ENCODE results near the gene ASB15. TPM values are rescaled to one million over a fixed set of nuclear protein-coding genes. Genes with fewer than 3 reads are reported as not detected.

ASB15 gene
- total RNA-seq, 1 donor from 2014 or later: not detected

DNA sequence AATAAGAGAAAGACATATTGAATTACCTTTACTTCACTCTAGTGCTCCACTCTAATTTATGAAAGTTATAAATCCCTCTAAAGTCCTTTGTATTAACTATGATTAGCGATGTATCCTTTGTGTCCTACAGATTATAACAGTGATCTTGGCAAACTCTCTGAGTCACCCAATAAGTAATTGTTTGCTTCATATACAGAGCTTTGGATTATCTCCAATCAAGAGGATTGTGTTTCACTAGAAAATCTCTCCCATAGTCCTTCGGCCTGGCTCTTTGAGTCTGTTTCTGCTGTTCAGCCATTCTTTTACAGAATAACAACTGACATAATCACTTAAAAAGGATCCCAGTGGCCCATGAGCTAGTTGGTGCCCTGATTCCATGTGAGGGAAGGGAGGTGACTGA is 63.5 kb downstream of the ASB15 start:
- peaks cover 2% of the 10 kb centered on the region for H3K27me3 Mint-ChIP-seq (ENCODE audit: unreplicated experiment)
- TF ChIP-seq, protein P1, sequence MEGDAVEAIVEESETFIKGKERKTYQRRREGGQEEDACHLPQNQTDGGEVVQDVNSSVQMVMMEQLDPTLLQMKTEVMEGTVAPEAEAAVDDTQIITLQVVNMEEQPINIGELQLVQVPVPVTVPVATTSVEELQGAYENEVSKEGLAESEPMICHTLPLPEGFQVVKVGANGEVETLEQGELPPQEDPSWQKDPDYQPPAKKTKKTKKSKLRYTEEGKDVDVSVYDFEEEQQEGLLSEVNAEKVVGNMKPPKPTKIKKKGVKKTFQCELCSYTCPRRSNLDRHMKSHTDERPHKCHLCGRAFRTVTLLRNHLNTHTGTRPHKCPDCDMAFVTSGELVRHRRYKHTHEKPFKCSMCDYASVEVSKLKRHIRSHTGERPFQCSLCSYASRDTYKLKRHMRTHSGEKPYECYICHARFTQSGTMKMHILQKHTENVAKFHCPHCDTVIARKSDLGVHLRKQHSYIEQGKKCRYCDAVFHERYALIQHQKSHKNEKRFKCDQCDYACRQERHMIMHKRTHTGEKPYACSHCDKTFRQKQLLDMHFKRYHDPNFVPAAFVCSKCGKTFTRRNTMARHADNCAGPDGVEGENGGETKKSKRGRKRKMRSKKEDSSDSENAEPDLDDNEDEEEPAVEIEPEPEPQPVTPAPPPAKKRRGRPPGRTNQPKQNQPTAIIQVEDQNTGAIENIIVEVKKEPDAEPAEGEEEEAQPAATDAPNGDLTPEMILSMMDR (IDR thresholded peaks at IDR 0.05; ENCODE audit: partially characterized antibody, unreplicated experiment): no peak
- peaks cover 1% of the 10 kb centered on the region for H3K9me3 Mint-ChIP-seq (ENCODE audit: unreplicated experiment)
- H3K36me3 Mint-ChIP-seq (ENCODE audit: unreplicated experiment): no peaks in the 10 kb centered on the region
- H3K27ac Mint-ChIP-seq (ENCODE audit: unreplicated experiment): no peak overlapping the region
- no peak for DNase-seq
- peaks cover 4% of the 10 kb centered on the region for H3K4me1 Mint-ChIP-seq (ENCODE audit: low read depth, unreplicated experiment)
- H3K4me3 Mint-ChIP-seq (ENCODE audit: unreplicated experiment): no peak overlapping the region

DNA sequence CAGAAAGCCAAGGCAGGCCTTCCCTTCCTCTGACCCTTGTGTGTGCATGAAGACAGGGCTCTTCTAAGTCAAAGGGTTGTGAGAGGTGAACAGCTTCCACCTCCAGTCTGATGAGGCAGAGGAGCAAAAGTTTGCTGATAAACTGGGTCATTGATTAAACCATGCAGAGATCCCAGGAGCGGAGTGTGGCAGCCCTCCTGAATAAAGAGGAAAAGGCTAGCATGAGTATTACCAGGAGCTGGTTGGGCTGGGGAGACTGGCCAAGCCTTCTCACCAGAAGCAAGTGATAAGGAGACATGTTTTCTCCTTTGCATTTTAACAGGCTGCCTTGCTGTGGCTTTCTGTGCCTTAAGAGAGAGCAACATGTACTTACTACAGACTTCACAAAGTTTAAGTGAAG is 64.3 kb downstream of the ASB15 start:
- no peak overlapping the region for H3K27ac Mint-ChIP-seq (ENCODE audit: unreplicated experiment)
- H3K4me3 Mint-ChIP-seq (ENCODE audit: unreplicated experiment): no peak overlapping the region
- peaks cover 2% of the 10 kb centered on the region for H3K27me3 Mint-ChIP-seq (ENCODE audit: unreplicated experiment)
- H3K4me1 Mint-ChIP-seq (ENCODE audit: low read depth, unreplicated experiment): no peaks in the 10 kb centered on the region
- H3K9me3 Mint-ChIP-seq (ENCODE audit: unreplicated experiment): peaks cover 1% of the 10 kb centered on the region
- no peak for DNase-seq
- TF ChIP-seq, protein P1 (IDR thresholded peaks at IDR 0.05; ENCODE audit: partially characterized antibody, unreplicated experiment): no peak
- H3K36me3 Mint-ChIP-seq (ENCODE audit: unreplicated experiment): no peaks in the 10 kb centered on the region

DNA sequence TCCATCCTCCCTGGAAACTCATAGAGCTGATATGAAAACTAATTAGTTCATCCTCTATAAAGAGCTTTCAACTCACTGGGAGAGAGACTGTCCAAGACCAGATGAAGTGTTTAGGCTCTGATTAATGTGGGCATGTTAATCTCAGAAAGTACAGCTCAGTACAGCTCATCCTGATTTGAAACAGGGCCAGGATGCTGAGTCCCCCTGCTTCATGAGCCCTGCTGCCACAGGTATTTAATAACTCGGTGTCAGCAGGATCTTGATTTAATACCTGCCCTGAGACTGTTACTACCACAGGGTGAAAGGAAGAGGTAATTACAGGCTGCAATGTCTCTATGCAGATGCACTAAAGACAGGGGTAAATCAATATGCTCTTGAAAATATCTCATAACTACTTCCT is 64.9 kb downstream of the ASB15 start:
- Mint-ChIP-seq H3K36me3 (ENCODE audit: unreplicated experiment) (no peaks in the 10 kb centered on the region), H3K4me3 (ENCODE audit: unreplicated experiment) (no peak overlapping the region), H3K27me3 (ENCODE audit: unreplicated experiment) (peaks cover 4% of the 10 kb centered on the region), H3K27ac (ENCODE audit: unreplicated experiment) (no peak overlapping the region), H3K4me1 (ENCODE audit: low read depth, unreplicated experiment) (no peaks in the 10 kb centered on the region), H3K9me3 (ENCODE audit: unreplicated experiment) (peaks cover 1% of the 10 kb centered on the region)
- TF ChIP-seq, protein P1 (IDR thresholded peaks at IDR 0.05; ENCODE audit: partially characterized antibody, unreplicated experiment): no peak
- DNase-seq: no peak

DNA sequence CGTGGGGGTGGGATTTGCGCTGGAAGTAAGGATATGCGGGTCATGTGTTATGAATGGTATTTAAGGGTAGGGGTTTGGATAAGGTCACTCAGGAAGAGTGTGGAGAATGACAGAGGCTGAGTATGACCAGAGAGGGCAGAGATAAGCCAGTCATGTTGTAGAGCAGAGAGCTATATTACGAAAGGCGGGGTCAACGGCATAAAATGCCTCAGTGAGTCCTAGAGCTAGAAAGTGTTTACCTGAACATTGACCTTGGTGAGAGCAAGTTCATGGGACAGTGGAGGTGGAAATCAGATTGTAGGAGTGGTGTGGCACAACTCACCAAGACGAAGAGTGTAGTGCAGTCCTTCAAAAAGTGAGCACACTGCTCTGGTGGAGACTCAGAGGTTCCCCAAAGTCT is 67.9 kb downstream of the ASB15 start:
- TF ChIP-seq, protein P1 (IDR thresholded peaks at IDR 0.05; ENCODE audit: partially characterized antibody, unreplicated experiment): no peak

DNA sequence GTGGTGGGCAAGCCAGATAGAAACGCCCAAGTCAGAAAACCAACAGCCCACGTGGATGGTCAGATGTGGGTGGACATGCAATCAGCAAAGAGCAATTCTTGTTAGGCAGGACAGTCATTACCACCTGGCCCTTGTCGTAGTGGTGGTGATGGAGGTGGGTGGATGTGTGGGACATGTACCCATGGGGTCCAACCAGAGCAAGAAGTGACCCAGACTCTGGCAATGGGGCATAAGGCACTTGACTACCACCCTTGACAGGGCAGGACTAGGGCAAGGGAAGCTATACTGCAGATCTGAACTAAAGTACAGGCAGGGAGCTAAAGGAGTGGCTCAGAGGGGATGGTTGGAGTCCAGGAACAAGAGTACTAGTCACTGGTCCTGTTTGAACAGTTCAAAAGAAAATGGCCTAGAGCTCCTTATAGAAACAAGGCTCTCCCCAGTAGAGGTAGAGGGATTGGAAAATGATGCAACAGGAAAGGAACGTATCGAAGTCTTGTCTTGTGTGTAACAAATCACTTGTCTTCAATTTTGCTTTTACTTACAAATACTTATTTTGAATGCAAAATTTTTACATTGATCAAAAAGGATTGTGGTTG is 71.6 kb downstream of the ASB15 start:
- Mint-ChIP-seq H3K27ac (ENCODE audit: unreplicated experiment) (no peak overlapping the region), H3K4me3 (ENCODE audit: unreplicated experiment) (no peak overlapping the region), H3K27me3 (ENCODE audit: unreplicated experiment) (peaks cover 2% of the 10 kb centered on the region), H3K4me1 (ENCODE audit: low read depth, unreplicated experiment) (no peaks in the 10 kb centered on the region), H3K9me3 (ENCODE audit: unreplicated experiment) (peaks cover 1% of the 10 kb centered on the region), H3K36me3 (ENCODE audit: unreplicated experiment) (no peaks in the 10 kb centered on the region)
- TF ChIP-seq, protein P1 (IDR thresholded peaks at IDR 0.05; ENCODE audit: partially characterized antibody, unreplicated experiment): no peak
- no peak for DNase-seq

More for the DNA sequence above, 67.9 kb downstream of the ASB15 start:
- no peak overlapping the region for H3K4me3 Mint-ChIP-seq (ENCODE audit: unreplicated experiment)
- peaks cover 1% of the 10 kb centered on the region for H3K9me3 Mint-ChIP-seq (ENCODE audit: unreplicated experiment)
- H3K27me3 Mint-ChIP-seq (ENCODE audit: unreplicated experiment): peaks cover 2% of the 10 kb centered on the region
- no peak overlapping the region for H3K27ac Mint-ChIP-seq (ENCODE audit: unreplicated experiment)
- no peak for DNase-seq
- no peaks in the 10 kb centered on the region for H3K36me3 Mint-ChIP-seq (ENCODE audit: unreplicated experiment)
- H3K4me1 Mint-ChIP-seq (ENCODE audit: low read depth, unreplicated experiment): no peaks in the 10 kb centered on the region

Data from glutamatergic neuron (in vitro differentiated cells).